ENCODE data around the gene REM1. TPM values are rescaled to one million over a fixed set of nuclear protein-coding genes. Genes with fewer than 3 reads are reported as not detected.

The REM1 gene
- total and polyA plus RNA-seq, 7 donors, result 0.91 to 2.8 (median 1.0) TPM

DNA sequence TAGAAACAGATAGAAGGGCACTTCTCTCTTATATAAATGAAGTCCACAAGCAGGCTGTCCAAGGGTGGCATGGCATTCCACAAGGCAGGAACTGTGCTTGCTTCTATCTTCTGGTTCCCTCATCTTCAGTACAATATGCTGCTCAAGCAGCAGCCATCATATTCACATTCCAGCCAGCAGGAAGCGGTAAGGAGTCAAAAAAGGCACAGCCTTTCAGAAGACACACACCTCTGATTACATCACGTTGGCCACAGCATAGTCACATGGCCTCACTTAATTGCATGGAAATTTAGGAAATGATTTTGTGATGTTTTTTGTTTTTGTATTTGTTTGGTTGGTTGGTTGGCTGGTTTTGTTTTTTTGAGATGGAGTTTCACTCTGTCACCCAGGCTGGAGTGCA is 19.0 kb downstream of the REM1 start:
- Histone ChIP-seq H3K4me3 (no peak overlapping the region), H3K4me1 (no peaks in the 10 kb centered on the region), H3K27me3 (ENCODE audit: insufficient read depth in 3 of 3, low read length in 2 of 3) (peaks cover 0 to 17% (median 5%) of the 10 kb centered on the region in 3 donors), H3K36me3 (ENCODE audit: insufficient read depth in 1 of 2, low read depth in 1 of 2) (no peaks in the 10 kb centered on the region), H3K9me3 (no peaks in the 10 kb centered on the region), H3K27ac (no peak overlapping the region)
- intact Hi-C loops (cut with DNase I), result no loop called here
- ATAC-seq, result no peak
- TF ChIP-seq, protein P1, sequence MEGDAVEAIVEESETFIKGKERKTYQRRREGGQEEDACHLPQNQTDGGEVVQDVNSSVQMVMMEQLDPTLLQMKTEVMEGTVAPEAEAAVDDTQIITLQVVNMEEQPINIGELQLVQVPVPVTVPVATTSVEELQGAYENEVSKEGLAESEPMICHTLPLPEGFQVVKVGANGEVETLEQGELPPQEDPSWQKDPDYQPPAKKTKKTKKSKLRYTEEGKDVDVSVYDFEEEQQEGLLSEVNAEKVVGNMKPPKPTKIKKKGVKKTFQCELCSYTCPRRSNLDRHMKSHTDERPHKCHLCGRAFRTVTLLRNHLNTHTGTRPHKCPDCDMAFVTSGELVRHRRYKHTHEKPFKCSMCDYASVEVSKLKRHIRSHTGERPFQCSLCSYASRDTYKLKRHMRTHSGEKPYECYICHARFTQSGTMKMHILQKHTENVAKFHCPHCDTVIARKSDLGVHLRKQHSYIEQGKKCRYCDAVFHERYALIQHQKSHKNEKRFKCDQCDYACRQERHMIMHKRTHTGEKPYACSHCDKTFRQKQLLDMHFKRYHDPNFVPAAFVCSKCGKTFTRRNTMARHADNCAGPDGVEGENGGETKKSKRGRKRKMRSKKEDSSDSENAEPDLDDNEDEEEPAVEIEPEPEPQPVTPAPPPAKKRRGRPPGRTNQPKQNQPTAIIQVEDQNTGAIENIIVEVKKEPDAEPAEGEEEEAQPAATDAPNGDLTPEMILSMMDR (IDR thresholded peaks at IDR 0.05), result no peak
- DNase-seq, result no peak
- 47 to 62% (median 55%) methylated on average over 2 of the region's 2 CpGs for WGBS, 3 donors

DNA sequence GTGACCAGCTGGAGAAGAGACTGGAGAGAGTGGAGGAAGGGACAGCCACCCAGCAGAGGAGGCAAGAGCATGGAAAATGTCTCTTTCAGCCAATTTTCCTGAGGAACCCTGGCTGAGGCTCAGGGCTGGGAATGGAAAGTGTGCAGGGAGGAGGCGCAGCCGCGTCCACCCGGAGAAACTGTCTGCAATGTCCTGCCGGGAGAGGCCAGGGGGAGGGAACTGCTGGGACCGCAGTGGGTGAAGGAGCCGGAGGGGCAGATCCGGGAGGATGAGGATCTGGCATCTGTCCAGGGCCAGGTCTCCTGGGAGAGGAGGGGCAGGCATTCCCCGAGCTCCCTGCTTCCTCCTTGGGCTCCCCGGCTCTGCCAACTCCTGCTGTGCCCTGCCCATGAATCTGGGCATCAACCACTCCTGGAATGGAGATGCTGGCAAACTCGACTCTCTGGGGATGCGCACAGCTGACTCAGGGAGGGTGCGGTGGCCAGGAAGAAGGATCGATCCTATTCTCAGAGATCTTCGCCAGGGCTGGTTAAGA is 21.7 kb downstream of the REM1 start:
- DNase-seq, result peak; percentile 71 to 84
- H3K36me3 ChIP-seq (ENCODE audit: insufficient read depth in 1 of 2, low read depth in 1 of 2), result no peaks in the 10 kb centered on the region
- 6 to 8% (median 8%) methylated on average over 15 of the region's 15 CpGs for WGBS, 3 donors
- H3K27ac ChIP-seq, result peak overlapping the region; percentile 55
- intact Hi-C loops (cut with DNase I), result loop anchor here in 1 of 2 donors (5.0 kb wide), 1 partner anchor 35 kb away; no protein-coding TSS in a partner anchor
- TF ChIP-seq, protein P1 (IDR thresholded peaks at IDR 0.05), result no peak
- H3K9me3 ChIP-seq, result no peaks in the 10 kb centered on the region
- peak in 3 of 4 donors; percentile 53 to 66 (median 53) for ATAC-seq
- no peak overlapping the region for H3K4me3 ChIP-seq
- peaks cover 0 to 17% (median 5%) of the 10 kb centered on the region in 3 donors for H3K27me3 ChIP-seq (ENCODE audit: insufficient read depth in 3 of 3, low read length in 2 of 3)
- no peaks in the 10 kb centered on the region for H3K4me1 ChIP-seq

DNA sequence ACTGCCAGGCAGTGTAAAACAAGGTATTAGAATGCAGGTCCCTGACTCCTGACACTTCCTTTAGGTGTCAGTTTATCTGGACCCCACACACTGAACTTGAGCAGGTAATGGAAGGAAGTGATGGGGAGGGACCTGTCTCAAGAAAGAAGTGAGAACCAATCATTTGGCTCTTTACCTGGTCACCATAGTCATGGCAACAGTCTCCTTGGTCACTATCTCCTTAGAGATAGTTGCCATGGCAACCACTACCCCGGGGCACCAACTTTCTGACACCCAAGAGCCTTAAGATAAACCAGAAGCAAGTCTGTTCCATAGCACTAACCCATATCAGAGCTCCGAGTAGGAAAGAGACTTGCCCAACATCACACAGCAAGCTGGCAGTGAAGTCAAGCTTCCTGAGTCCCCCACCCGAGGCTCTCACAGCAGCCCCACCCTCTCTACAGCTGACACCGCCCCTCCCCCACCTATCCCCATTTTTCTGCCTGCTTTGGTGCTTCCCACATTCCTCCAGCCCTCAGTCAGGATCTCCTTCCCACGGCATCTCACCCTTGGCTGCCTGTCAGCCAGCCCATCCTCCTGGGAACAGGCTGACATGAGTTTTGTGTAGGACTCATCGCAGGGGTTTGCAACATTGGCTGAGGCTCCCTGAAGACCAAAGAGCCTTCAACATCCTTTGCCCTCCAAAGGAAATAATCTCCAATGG is 22.9 kb downstream of the REM1 start:
- Histone ChIP-seq H3K27ac (no peak overlapping the region), H3K9me3 (no peaks in the 10 kb centered on the region), H3K36me3 (ENCODE audit: insufficient read depth in 1 of 2, low read depth in 1 of 2) (no peaks in the 10 kb centered on the region), H3K4me1 (no peaks in the 10 kb centered on the region), H3K27me3 (ENCODE audit: insufficient read depth in 3 of 3, low read length in 2 of 3) (peaks cover 0 to 17% (median 3%) of the 10 kb centered on the region in 3 donors), H3K4me3 (no peak overlapping the region)
- DNase-seq (peak; percentile 62 to 70), ATAC-seq (peak in 1 of 4 donors; percentile 32)
- intact Hi-C loops (cut with DNase I), result loop anchor here in 1 of 2 donors (5.0 kb wide), 1 partner anchor 36 kb away; no protein-coding TSS in a partner anchor
- TF ChIP-seq, protein P1 (IDR thresholded peaks at IDR 0.05), result no peak
- WGBS, 3 donors, result 30 to 36% (median 30%) methylated on average over 6 of the region's 6 CpGs

DNA sequence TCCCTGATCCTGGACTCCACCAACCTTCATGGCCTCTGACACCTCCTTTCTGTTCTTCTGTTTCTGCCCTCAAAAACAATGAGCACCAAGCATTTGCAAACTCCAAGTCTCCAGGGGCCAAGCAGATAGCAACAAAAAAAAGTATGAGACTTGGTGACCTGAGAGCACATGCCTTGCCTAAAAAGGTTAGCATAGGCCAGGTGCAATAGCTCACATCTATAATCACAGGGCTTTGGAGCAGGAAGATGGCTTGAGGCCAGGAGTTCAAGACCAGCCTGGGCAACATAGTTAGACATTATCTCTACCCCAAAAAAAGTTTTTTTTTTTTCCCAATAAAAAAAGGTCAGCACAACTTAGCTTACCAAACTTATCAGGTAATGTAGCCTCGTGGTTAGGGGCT is 25.4 kb downstream of the REM1 start:
- DNase-seq, result no peak
- intact Hi-C loops (cut with DNase I), result no loop called here

More for the DNA sequence above, 25.4 kb downstream of the REM1 start:
- 38 to 58% (median 46%) methylated on average over 1 of the region's 1 CpG for WGBS, 3 donors
- no peak overlapping the region for H3K4me3 ChIP-seq
- no peaks in the 10 kb centered on the region for H3K36me3 ChIP-seq (ENCODE audit: insufficient read depth in 1 of 2, low read depth in 1 of 2)
- H3K4me1 ChIP-seq, result no peaks in the 10 kb centered on the region
- TF ChIP-seq, protein P1 (IDR thresholded peaks at IDR 0.05), result no peak
- no peaks in the 10 kb centered on the region for H3K9me3 ChIP-seq
- no peak for ATAC-seq
- no peak overlapping the region for H3K27ac ChIP-seq
- peaks cover 0 to 14% (median 3%) of the 10 kb centered on the region in 3 donors for H3K27me3 ChIP-seq (ENCODE audit: insufficient read depth in 3 of 3, low read length in 2 of 3)
